ENCODE measurements around the gene WIPF1.

DNA sequence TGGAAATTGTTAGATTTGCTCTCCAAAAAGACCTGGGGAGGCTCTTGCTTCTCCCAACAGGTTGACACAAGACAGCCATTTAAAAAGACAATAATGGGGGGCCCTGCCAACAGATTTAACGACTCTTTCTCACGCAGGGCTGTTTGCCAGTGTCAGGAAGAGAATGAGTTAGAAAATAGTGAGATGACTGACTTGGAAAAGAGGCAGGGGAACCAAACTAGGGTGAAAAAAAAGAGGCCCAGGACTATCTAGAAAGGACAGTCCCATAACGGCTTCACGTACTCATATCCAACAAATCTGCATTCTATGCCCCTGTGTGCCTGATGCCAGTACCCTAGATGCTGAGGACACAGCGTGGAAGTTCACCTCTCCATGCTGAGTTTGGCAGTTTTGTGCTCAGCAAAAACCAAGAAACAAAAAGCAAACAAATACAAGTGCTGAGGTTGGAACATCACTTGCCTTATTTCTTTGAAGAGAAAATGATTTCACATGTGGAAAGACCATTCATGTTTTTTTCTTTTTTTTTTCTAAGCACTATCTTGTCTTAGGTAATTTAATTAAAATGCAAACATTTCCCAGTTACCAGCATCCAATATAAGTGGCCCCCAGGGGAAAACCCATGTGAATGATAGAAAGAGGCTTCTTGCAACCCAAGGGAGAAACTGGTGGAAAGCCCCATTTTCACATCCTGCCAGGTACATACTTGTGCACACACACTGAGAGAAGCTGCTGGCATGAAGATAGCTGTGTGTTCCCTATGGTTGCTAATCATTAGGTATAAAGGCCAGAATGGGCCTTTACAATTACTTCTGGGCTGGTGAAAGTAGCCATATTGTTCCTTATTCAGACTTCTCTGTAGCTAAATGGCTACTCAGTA lies 10.6 kb upstream of the WIPF1 start:
- TF ChIP-seq, protein P1, sequence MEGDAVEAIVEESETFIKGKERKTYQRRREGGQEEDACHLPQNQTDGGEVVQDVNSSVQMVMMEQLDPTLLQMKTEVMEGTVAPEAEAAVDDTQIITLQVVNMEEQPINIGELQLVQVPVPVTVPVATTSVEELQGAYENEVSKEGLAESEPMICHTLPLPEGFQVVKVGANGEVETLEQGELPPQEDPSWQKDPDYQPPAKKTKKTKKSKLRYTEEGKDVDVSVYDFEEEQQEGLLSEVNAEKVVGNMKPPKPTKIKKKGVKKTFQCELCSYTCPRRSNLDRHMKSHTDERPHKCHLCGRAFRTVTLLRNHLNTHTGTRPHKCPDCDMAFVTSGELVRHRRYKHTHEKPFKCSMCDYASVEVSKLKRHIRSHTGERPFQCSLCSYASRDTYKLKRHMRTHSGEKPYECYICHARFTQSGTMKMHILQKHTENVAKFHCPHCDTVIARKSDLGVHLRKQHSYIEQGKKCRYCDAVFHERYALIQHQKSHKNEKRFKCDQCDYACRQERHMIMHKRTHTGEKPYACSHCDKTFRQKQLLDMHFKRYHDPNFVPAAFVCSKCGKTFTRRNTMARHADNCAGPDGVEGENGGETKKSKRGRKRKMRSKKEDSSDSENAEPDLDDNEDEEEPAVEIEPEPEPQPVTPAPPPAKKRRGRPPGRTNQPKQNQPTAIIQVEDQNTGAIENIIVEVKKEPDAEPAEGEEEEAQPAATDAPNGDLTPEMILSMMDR (IDR thresholded peaks at IDR 0.05; ENCODE audit: low read depth, low read length, poor library complexity, severe bottlenecking): no peak
- no peak for TF ChIP-seq EZH2phosphoT487 (IDR thresholded peaks at IDR 0.05; ENCODE audit: borderline replicate concordance, low read length)
